Measurements from ENCODE around the gene NME9. TPM values are rescaled to one million over a fixed set of nuclear protein-coding genes. Genes with fewer than 3 reads are reported as not detected.

The NME9 gene
- total and polyA plus RNA-seq, 2 of the 4 experiments (the other 2 are of a cell fraction): not detected

DNA sequence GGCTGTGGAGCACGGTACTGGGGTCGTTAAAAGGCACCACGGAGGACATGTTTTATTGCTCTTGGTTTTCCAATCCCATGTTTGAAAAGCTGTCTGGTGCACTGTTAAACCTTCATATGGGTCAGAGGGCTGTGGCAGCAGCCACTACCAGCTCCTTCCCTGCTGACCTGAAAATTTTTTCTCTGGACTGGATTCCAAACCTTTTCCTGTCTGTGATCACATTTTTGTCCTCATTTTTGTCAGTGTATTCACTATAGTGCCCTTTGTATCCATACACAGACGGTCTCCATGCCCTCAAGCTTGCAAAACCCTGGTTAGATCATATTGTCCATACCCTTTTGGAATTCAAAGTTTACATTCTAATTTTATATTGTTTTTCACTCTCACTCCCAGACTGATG is 70.5 kb downstream of the NME9 start:
- in situ Hi-C loops (cut with MboI; ENCODE audit: low sequenced_read_pairs): no loop called here
- Histone ChIP-seq H3K14ac (replicated peaks; ENCODE audit: low read depth, low read length) (no peak overlapping the region), H3K79me1 (ENCODE audit: low read depth in 1 of 2, low read length in 2 of 2) (no peaks in the 10 kb centered on the region), H4K91ac (ENCODE audit: insufficient read depth, low read depth, low read length) (no peak overlapping the region), H3K9me1 (ENCODE audit: insufficient read depth, low read length) (peaks cover 3% of the 10 kb centered on the region; the same call in 1 of the 2 replicates), H3K36me3 (ENCODE audit: control insufficient read depth, insufficient read depth, low read length) (peaks cover 4% of the 10 kb centered on the region), H2AK9ac (replicated peaks; ENCODE audit: low read depth, low read length, poor library complexity) (no peak overlapping the region), H3K27ac (ENCODE audit: insufficient read depth, low read length) (no peak overlapping the region), H3K9ac (ENCODE audit: low read depth, low read length) (no peak overlapping the region), H2AK5ac (ENCODE audit: low read depth, low read length) (no peak overlapping the region), H3K27me3 (ENCODE audit: control insufficient read depth, insufficient read depth, low read length) (no peaks in the 10 kb centered on the region), H3K18ac (ENCODE audit: low read depth, low read length) (no peak overlapping the region), H2AFZ (replicated peaks; ENCODE audit: low read length, poor library complexity) (no peak overlapping the region), H4K5ac (ENCODE audit: low read depth, low read length) (no peak overlapping the region), H2BK15ac (ENCODE audit: low read depth, low read length) (no peak overlapping the region), H3K4me1 (ENCODE audit: control insufficient read depth, insufficient read depth, low read length) (no peaks in the 10 kb centered on the region), H2BK20ac (ENCODE audit: low read depth, low read length) (no peak overlapping the region), H3K23ac (ENCODE audit: low read depth, low read length) (no peak overlapping the region), H3K56ac (ENCODE audit: extremely low read depth, insufficient read depth, low read length) (no peak overlapping the region), H3K4ac (ENCODE audit: low read depth, low read length) (no peak overlapping the region), H2BK5ac (ENCODE audit: low read depth, low read length, poor library complexity, severe bottlenecking) (no peak overlapping the region), H4K8ac (ENCODE audit: low read depth in 2 of 2, low read length in 2 of 2) (no peak overlapping the region), H3K4me2 (ENCODE audit: low read depth, low read length) (no peak overlapping the region), H3K4me3 (ENCODE audit: insufficient read depth, low read depth, low read length) (no peak overlapping the region), H2BK120ac (ENCODE audit: low read depth, low read length) (no peak overlapping the region), H3K9me3 (ENCODE audit: control insufficient read depth, insufficient read depth, low read length) (no peaks in the 10 kb centered on the region), H4K20me1 (ENCODE audit: insufficient read depth, low read length) (no peaks in the 10 kb centered on the region)
- no TSS peak for BruUV-seq (replicated peaks)
- ChIA-PET POLR2A (ENCODE audit: unreplicated experiment) (no interaction called here), CTCF (no interaction called here)
- dilution Hi-C loops (cut with HindIII; ENCODE audit: low sequenced_read_pairs, unreplicated experiment): no loop called here
- TF ChIP-seq POLR2A (IDR thresholded peaks at IDR 0.05; ENCODE audit: low read depth, low read length) (no peak), CHD1 (IDR thresholded peaks at IDR 0.05; ENCODE audit: low read depth, low read length) (no peak), NFE2L2 (IDR thresholded peaks at IDR 0.05; ENCODE audit: low read depth, low read length) (no peak), RFX5 (IDR thresholded peaks at IDR 0.05; ENCODE audit: low read depth, low read length) (no peak), MAFK (IDR thresholded peaks at IDR 0.05; ENCODE audit: low read depth, low read length) (no peak), MXI1 (IDR thresholded peaks at IDR 0.05; ENCODE audit: borderline replicate concordance, low read depth, low read length) (no peak), MAZ (IDR thresholded peaks at IDR 0.05; ENCODE audit: borderline replicate concordance, low read depth, low read length) (no peak), SMC3 (IDR thresholded peaks at IDR 0.05; ENCODE audit: low read depth, low read length) (no peak), BHLHE40 (IDR thresholded peaks at IDR 0.05; ENCODE audit: low read depth, low read length) (no peak), RCOR1 (IDR thresholded peaks at IDR 0.05; ENCODE audit: insufficient replicate concordance, low read length) (no peak), CEBPB (IDR thresholded peaks at IDR 0.05; ENCODE audit: low read depth, low read length) (no peak), RAD21 (IDR thresholded peaks at IDR 0.05; ENCODE audit: low read length) (no peak)
- TF ChIP-seq, protein P1, sequence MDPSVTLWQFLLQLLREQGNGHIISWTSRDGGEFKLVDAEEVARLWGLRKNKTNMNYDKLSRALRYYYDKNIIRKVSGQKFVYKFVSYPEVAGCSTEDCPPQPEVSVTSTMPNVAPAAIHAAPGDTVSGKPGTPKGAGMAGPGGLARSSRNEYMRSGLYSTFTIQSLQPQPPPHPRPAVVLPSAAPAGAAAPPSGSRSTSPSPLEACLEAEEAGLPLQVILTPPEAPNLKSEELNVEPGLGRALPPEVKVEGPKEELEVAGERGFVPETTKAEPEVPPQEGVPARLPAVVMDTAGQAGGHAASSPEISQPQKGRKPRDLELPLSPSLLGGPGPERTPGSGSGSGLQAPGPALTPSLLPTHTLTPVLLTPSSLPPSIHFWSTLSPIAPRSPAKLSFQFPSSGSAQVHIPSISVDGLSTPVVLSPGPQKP (IDR thresholded peaks at IDR 0.05; ENCODE audit: borderline replicate concordance, low read depth, low read length): no peak
- TF ChIP-seq, protein P2, sequence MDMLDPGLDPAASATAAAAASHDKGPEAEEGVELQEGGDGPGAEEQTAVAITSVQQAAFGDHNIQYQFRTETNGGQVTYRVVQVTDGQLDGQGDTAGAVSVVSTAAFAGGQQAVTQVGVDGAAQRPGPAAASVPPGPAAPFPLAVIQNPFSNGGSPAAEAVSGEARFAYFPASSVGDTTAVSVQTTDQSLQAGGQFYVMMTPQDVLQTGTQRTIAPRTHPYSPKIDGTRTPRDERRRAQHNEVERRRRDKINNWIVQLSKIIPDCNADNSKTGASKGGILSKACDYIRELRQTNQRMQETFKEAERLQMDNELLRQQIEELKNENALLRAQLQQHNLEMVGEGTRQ (IDR thresholded peaks at IDR 0.05; ENCODE audit: low read depth, low read length): no peak
- TF ChIP-seq, protein P3, sequence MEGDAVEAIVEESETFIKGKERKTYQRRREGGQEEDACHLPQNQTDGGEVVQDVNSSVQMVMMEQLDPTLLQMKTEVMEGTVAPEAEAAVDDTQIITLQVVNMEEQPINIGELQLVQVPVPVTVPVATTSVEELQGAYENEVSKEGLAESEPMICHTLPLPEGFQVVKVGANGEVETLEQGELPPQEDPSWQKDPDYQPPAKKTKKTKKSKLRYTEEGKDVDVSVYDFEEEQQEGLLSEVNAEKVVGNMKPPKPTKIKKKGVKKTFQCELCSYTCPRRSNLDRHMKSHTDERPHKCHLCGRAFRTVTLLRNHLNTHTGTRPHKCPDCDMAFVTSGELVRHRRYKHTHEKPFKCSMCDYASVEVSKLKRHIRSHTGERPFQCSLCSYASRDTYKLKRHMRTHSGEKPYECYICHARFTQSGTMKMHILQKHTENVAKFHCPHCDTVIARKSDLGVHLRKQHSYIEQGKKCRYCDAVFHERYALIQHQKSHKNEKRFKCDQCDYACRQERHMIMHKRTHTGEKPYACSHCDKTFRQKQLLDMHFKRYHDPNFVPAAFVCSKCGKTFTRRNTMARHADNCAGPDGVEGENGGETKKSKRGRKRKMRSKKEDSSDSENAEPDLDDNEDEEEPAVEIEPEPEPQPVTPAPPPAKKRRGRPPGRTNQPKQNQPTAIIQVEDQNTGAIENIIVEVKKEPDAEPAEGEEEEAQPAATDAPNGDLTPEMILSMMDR (conservative IDR thresholded peaks at IDR 0.05; ENCODE audit: low read depth, low read length): no peak
- WGBS, 2 experiments (ENCODE audit: extremely low coverage in 2 of 2, insufficient read length in 1 of 2): 89% methylated on average over 3 of the region's 4 CpGs; no CpG with 5 or more reads in 1 of the 2 experiments
- DNase-seq (no peak), ATAC-seq (ENCODE audit: low read depth) (no peak)
- intact Hi-C loops (cut with micrococcal nuclease): no loop called here

Data from IMR-90 (cell line).